A549 (cell line): Measurements from ENCODE around the gene TBC1D4. TPM values are rescaled to one million over a fixed set of nuclear protein-coding genes. Genes with fewer than 3 reads are reported as not detected.

Experiments used
- ATAC-seq, 2 experiments: fragments of 200-7000 bp in 1 of 2; fragments of >200 bp in 1 of 2; cut with Nextera tagmentation in 1 of 2; cut with Tn5 transposase in 1 of 2; 3 replicates each; pipeline versions ENCODE4 v1.8.0 to v1.9.1; 2018 to 2020; ENCODE audit warnings: mild to moderate bottlenecking in 1 of 2, moderate library complexity in 1 of 2
- CTCF ChIA-PET: fragments of 300-600 bp; sonication (Branson Sonifier 250); formaldehyde crosslinking; extraction: SDS; loops from one replicate; lab custom pipeline; 2021; ENCODE audit warnings: antibody characterized with exemption, inconsistent platforms; lab: Yijun Ruan, JAX
- POLR2A ChIA-PET: fragments of 350-600 bp; formaldehyde crosslinking; extraction: SDS; loops from one replicate; lab custom pipeline; 2021; ENCODE audit warnings: antibody characterized with exemption, inconsistent platforms; lab: Yijun Ruan, JAX
- DNase-seq, 2 experiments: peaks; one replicate each; pipeline versions ENCODE4 v3.0.0 to v3.0.0-alpha.2; 2011 to 2016; ENCODE audit warnings: low read depth in 1 of 2, low spot score in 1 of 2
- FAIRE-seq: peaks from 2 replicates; lab custom pipeline; 2011; peaks lifted over from hg19 to GRCh38; lab: Jason Lieb, UNC
- H3K27ac ChIP-seq, 2 experiments: fragments of >200 bp; sonication (Bioruptor Twin); formaldehyde crosslinking; 3 replicates each; pipeline ENCODE4 v1.5.1; 2016 to 2017
- H3K4me1 ChIP-seq: fragments of >200 bp; sonication (Bioruptor Twin); formaldehyde crosslinking; 3 replicates; pipeline ENCODE4 v1.6.1; 2016
- H3K4me2 ChIP-seq: fragments of >200 bp; sonication (Bioruptor Twin); formaldehyde crosslinking; 3 replicates; pipeline ENCODE4 v1.6.1; 2016
- H3K4me3 ChIP-seq: fragments of >200 bp; sonication (Bioruptor Twin); formaldehyde crosslinking; 3 replicates; pipeline ENCODE4 v1.5.1; 2016
- H3K9me3 ChIP-seq: fragments of >200 bp; sonication (Bioruptor Twin); formaldehyde crosslinking; 3 replicates; pipeline ENCODE4 v1.6.1; 2016
- BCL3 ChIP-seq: fragments of >200 bp; sonication (Bioruptor Twin); formaldehyde crosslinking; IDR thresholded peaks from 3 replicates; pipeline ENCODE4 v1.6.1; 2016
- CEBPB ChIP-seq, 2 experiments: fragments of >200 bp in 1 of 2; sonication (Bioruptor Twin) in 1 of 2; formaldehyde crosslinking in 1 of 2; IDR thresholded peaks; 2 replicates each; pipeline ENCODE4 v1.6.1; 2012 to 2016
- EP300 ChIP-seq, 2 experiments: fragments of >200 bp; sonication (Bioruptor Twin); formaldehyde crosslinking; IDR thresholded peaks; 2 replicates in 1 of 2; 3 replicates in 1 of 2; pipeline ENCODE4 v1.6.1; 2016 to 2017
- HES2 ChIP-seq: fragments of >200 bp; sonication (Bioruptor Twin); formaldehyde crosslinking; IDR thresholded peaks from 2 replicates; pipeline ENCODE4 v1.6.1; 2016
- HOXB13 ChIP-seq: fragments of 250-450 bp; sonication (Bioruptor Pico); IDR thresholded peaks from 2 replicates; pipeline ENCODE4 v1.5.0; 2020; ENCODE audit warnings: low read depth, mild to moderate bottlenecking, moderate library complexity
- KDM5A ChIP-seq: fragments of 200-600 bp; sonication (generic); IDR thresholded peaks from 2 replicates; pipeline ENCODE4 v1.6.1; 2016; ENCODE audit warnings: antibody characterized with exemption, mild to moderate bottlenecking
- POLR2AphosphoS2 ChIP-seq: conservative IDR thresholded peaks from 2 replicates; pipeline ENCODE4 v1.6.1; 2012; ENCODE audit warnings: low read length, improper control_type of control experiment, inconsistent platforms
- RCOR1 ChIP-seq: fragments of 150-350 bp; IDR thresholded peaks from 2 replicates; pipeline ENCODE4 v1.6.1; 2014; ENCODE audit warnings: antibody characterized with exemption, low read length, low read depth
- SMC3 ChIP-seq: fragments of >200 bp; sonication (Bioruptor Twin); formaldehyde crosslinking; IDR thresholded peaks from 3 replicates; pipeline ENCODE4 v1.6.1; 2018; ENCODE audit warnings: inconsistent platforms
- TP53 ChIP-seq: fragments of 250-450 bp; sonication (Bioruptor Pico); IDR thresholded peaks from 2 replicates; pipeline ENCODE4 v1.5.0; 2021; ENCODE audit warnings: mild to moderate bottlenecking, moderate library complexity
- ZC3H11A ChIP-seq: fragments of 450-650 bp; IDR thresholded peaks from 2 replicates; pipeline ENCODE4 v1.6.1; 2014; ENCODE audit warnings: antibody characterized with exemption, mild to moderate bottlenecking
- WGBS: methylation state at CpG from one replicate; pipeline ENCODE4 v1.1.6; 2017; ENCODE audit errors: missing lambda C conversion rate; 5-methylcytosine and 5-hydroxymethylcytosine counted together
- polyA plus RNA-seq, 4 experiments: library from polyadenylated mRNA; depleted of rRNA in 3 of 4; stranded (reverse); fragments of >200 nt; fragmentation: RNase III in 1 of 4; extraction: RNeasy Plus Mini Kit Qiagen cat#74134 plus additional on column Dnase treatment in 1 of 4; gene quantifications; 2 replicates in 3 of 4; 3 replicates in 1 of 4; pipeline ENCODE4 v1.2.3, GENCODE V29; 2011 to 2017
- TF ChIP-seq, protein P1 (sequence below): fragments of >200 bp; sonication (Bioruptor Twin); formaldehyde crosslinking; IDR thresholded peaks from 3 replicates; pipeline ENCODE4 v1.5.1; 2016
- TF ChIP-seq, protein P2 (sequence below): fragments of 450-650 bp; IDR thresholded peaks from 2 replicates; pipeline ENCODE4 v1.6.1; 2014; ENCODE audit warnings: antibody characterized with exemption

TBC1D4 gene
- polyA plus RNA-seq, 2 of the 4 experiments (the other 2 are of a cell fraction), result 9.5 to 12.5 TPM

DNA sequence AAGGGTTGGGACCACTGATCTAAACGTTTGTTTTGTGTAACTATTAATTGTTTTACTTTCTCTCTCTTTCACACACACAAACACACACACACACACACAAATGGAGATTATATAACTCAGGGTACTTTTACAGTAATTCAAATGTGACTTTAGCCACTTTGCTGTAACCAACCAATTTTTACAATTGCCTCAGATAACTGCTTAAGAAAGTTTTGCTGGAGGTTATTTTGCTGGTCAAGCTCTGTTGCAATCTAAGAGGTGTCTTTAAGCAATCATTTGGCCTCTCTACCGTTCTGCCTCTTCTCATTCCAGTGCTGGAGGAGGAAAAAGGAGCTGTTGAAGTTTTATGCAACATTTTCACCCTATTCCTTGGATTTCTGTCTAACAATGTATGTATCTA is 63.0 kb downstream of the TBC1D4 start:
- TF ChIP-seq CEBPB (IDR thresholded peaks at IDR 0.05) (0 out of 4 replicates have a peak, but pooled peaks of 1 of the 2 experiments have one; percentile 14), SMC3 (no peak)
- Histone ChIP-seq H3K9me3 (no peaks in the 10 kb centered on the region), H3K4me1 (peaks cover 46% of the 10 kb centered on the region), H3K27ac (no peak overlapping the region), H3K4me2 (no peak overlapping the region), H3K4me3 (no peak overlapping the region)
- FAIRE-seq (no peak), ATAC-seq (no peak), DNase-seq (no peak)
- 47% methylated on average over 2 of the region's 2 CpGs for WGBS
- ChIA-PET POLR2A (no interaction called here), CTCF (no interaction called here)

- Histone ChIP-seq H3K4me3 (no peak overlapping the region), H3K4me1 (peaks cover 46% of the 10 kb centered on the region), H3K27ac (no peak overlapping the region)
- ATAC-seq, result no peak
- TF ChIP-seq, protein P1, sequence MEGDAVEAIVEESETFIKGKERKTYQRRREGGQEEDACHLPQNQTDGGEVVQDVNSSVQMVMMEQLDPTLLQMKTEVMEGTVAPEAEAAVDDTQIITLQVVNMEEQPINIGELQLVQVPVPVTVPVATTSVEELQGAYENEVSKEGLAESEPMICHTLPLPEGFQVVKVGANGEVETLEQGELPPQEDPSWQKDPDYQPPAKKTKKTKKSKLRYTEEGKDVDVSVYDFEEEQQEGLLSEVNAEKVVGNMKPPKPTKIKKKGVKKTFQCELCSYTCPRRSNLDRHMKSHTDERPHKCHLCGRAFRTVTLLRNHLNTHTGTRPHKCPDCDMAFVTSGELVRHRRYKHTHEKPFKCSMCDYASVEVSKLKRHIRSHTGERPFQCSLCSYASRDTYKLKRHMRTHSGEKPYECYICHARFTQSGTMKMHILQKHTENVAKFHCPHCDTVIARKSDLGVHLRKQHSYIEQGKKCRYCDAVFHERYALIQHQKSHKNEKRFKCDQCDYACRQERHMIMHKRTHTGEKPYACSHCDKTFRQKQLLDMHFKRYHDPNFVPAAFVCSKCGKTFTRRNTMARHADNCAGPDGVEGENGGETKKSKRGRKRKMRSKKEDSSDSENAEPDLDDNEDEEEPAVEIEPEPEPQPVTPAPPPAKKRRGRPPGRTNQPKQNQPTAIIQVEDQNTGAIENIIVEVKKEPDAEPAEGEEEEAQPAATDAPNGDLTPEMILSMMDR, result no peak
- no peak for TF ChIP-seq HES2
- no peak for TF ChIP-seq ZC3H11A
- no peak for TF ChIP-seq TP53 (CRISPR knock-in tag)
- TF ChIP-seq KDM5A, result no peak
- TF ChIP-seq, all 56 proteins: peak for 0
- ChIA-PET CTCF (no interaction called here), POLR2A (no interaction called here)
- 96% methylated on average over 3 of the region's 3 CpGs for WGBS
- no peak overlapping the region for H3K4me2 ChIP-seq
- no peaks in the 10 kb centered on the region for H3K9me3 ChIP-seq
- FAIRE-seq (no peak), DNase-seq (no peak)
Observed at GRCh38 chr13:75418186-75418843, 63.7 kb downstream of the TBC1D4 start.

DNA sequence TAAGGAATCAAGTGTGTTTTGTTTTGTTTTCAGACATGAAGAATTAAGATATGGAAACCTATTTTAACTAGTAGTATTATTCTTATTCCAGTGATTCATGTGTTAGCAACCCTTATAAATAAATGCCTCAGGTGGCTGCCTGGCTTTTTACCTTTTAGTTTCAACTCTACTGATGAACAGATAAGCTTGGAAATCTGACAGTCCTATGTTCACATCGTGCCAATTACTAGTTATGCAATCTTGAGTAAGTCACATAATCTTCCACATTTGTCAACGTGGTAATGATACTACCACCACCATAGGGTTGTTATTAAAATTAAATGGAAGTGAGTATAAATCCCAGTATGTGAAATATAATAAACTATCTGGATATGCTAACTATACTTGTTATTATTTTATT is 64.3 kb downstream of the TBC1D4 start:
- no peak overlapping the region for H3K4me3 ChIP-seq
- TF ChIP-seq HES2 (no peak), HOXB13 (CRISPR knock-in tag) (no peak), POLR2AphosphoS2 (no peak), RCOR1 (no peak), EP300 (IDR thresholded peaks at IDR 0.05) (no peak), BCL3 (no peak)
- TF ChIP-seq, protein P2, sequence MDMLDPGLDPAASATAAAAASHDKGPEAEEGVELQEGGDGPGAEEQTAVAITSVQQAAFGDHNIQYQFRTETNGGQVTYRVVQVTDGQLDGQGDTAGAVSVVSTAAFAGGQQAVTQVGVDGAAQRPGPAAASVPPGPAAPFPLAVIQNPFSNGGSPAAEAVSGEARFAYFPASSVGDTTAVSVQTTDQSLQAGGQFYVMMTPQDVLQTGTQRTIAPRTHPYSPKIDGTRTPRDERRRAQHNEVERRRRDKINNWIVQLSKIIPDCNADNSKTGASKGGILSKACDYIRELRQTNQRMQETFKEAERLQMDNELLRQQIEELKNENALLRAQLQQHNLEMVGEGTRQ, result no peak
- TF ChIP-seq, protein P1, result no peak
- POLR2A ChIA-PET, result no interaction called here
- 53% methylated on average over 2 of the region's 2 CpGs for WGBS
- peak overlapping the region; percentile 60 for H3K4me2 ChIP-seq
- DNase-seq, result no peak
- no peak for ATAC-seq
- CTCF ChIA-PET, result interaction anchor here (1.1 kb wide), 1 partner anchor 65 kb away, joined by 3 read pairs; no protein-coding TSS in a partner anchor
- peaks cover 48% of the 10 kb centered on the region for H3K4me1 ChIP-seq
- FAIRE-seq, result no peak
- H3K9me3 ChIP-seq, result no peaks in the 10 kb centered on the region
- H3K27ac ChIP-seq, result no peak overlapping the region
